HG02938 (cell line): ENCODE data around the gene DNAJB6.

Experiments used
- ATAC-seq: cut with Tn5 transposase; IDR thresholded peaks from one replicate; pipeline ENCODE4 v1.9.1; 2021; ENCODE audit warnings: mild to moderate bottlenecking, moderate library complexity; ENCODE audit not compliant: unreplicated experiment

The DNAJB6 gene

GRCh38 chr7:157425137-157425731 is 88.4 kb downstream of the DNAJB6 start:
- ATAC-seq = no peak

GRCh38 chr7:157425761-157426160 is 89.0 kb downstream of the DNAJB6 start:
- no peak for ATAC-seq

- no peak for ATAC-seq
Observed at GRCh38 chr7:157426463-157427301, 89.9 kb downstream of the DNAJB6 start.

- ATAC-seq = no peak
Observed at GRCh38 chr7:157427811-157428553, 91.2 kb downstream of the DNAJB6 start.

GRCh38 chr7:157428554-157428945 is 91.7 kb downstream of the DNAJB6 start:
- no peak for ATAC-seq

GRCh38 chr7:157429001-157429679 is 92.3 kb downstream of the DNAJB6 start:
- no peak for ATAC-seq

- no peak for ATAC-seq
Observed at GRCh38 chr7:157429680-157430224, 92.9 kb downstream of the DNAJB6 start.

- ATAC-seq = no peak
Observed at GRCh38 chr7:157430721-157431120, 93.9 kb downstream of the DNAJB6 start.

GRCh38 chr7:157431173-157431950 is 94.6 kb downstream of the DNAJB6 start:
- no peak for ATAC-seq

- ATAC-seq = no peak
Observed at GRCh38 chr7:157431951-157432540, 95.2 kb downstream of the DNAJB6 start.

- no peak for ATAC-seq
Observed at GRCh38 chr7:157432541-157432956, 95.7 kb downstream of the DNAJB6 start.

GRCh38 chr7:157432957-157433576 is 96.3 kb downstream of the DNAJB6 start:
- no peak for ATAC-seq

GRCh38 chr7:157433628-157434027 is 96.8 kb downstream of the DNAJB6 start:
- no peak for ATAC-seq

- ATAC-seq = no peak
Observed at GRCh38 chr7:157434231-157434630, 97.4 kb downstream of the DNAJB6 start.

GRCh38 chr7:157434701-157435100 is 97.9 kb downstream of the DNAJB6 start:
- ATAC-seq = no peak

GRCh38 chr7:157436076-157436475 is 99.3 kb downstream of the DNAJB6 start:
- ATAC-seq = no peak

GRCh38 chr7:157436763-157437480 is 100.1 kb downstream of the DNAJB6 start:
- no peak for ATAC-seq

- ATAC-seq = no peak
Observed at GRCh38 chr7:157437519-157438061, 100.8 kb downstream of the DNAJB6 start.
